ENCODE data around the gene HS3ST3A1.

Gene HS3ST3A1

DNA sequence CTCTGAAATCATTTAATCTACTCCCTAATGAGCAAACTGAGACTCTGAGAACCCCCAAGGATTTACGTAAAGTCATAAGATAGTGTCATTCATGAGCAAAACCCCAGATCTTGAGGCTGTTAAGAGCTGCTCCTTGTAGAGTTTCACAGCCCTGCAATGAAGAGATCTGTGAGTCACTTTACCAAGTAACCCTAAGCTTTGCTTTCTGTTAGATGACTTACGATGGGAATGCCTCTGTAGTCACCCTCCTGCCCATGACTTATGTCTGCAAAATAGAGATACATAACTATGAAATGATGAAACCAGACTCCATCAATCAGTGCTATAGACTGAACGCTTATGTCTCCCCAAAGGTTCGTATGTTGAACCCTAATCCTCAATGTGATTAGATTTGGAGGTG lies 117.7 kb downstream of the HS3ST3A1 start:
- no peak for DNase-seq (ENCODE audit: low read depth)
- no peak overlapping the region for H3K4me3 ChIP-seq (ENCODE audit: low read length)
- TF ChIP-seq CTCF (conservative IDR thresholded peaks at IDR 0.05; ENCODE audit: low read depth, low read length) = no peak

- DNase-seq (ENCODE audit: low read depth) = no peak
- no peak for TF ChIP-seq CTCF (conservative IDR thresholded peaks at IDR 0.05; ENCODE audit: low read depth, low read length)
- H3K4me3 ChIP-seq (ENCODE audit: low read length) = no peak overlapping the region
Measured at GRCh38 chr17:13480877-13481276, 120.9 kb downstream of the HS3ST3A1 start.

- no peak overlapping the region for H3K4me3 ChIP-seq (ENCODE audit: low read length)
- DNase-seq (ENCODE audit: low read depth) = no peak
- no peak for TF ChIP-seq CTCF (conservative IDR thresholded peaks at IDR 0.05; ENCODE audit: low read depth, low read length)
Measured at GRCh38 chr17:13478326-13478830, 123.4 kb downstream of the HS3ST3A1 start.

DNA sequence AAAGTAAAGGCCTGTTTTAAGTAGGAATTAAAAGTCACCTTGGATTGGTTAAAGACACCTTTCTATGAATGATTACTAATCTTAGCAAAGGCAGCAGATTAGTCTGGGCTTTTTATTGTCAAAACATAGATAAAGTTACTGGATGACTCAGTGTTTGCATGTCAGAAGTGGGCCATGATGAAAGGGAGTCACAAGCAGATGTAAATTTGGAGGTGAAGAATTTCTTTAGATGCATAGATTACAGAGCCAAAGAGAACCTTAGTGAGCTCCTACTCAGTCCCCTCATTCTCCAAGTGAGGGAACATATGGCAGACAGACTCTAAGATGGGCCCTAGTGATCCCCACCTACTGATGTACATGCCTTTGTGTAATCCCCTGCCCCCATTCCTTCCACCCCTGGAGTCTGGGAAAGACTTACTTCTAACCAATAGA lies 124.5 kb downstream of the HS3ST3A1 start:
- no peak for DNase-seq (ENCODE audit: low read depth)
- TF ChIP-seq CTCF (conservative IDR thresholded peaks at IDR 0.05; ENCODE audit: low read depth, low read length) = no peak
- no peak overlapping the region for H3K4me3 ChIP-seq (ENCODE audit: low read length)

GRCh38 chr17:13476720-13477119 lies 125.0 kb downstream of the HS3ST3A1 start:
- no peak for TF ChIP-seq CTCF (conservative IDR thresholded peaks at IDR 0.05; ENCODE audit: low read depth, low read length)
- H3K4me3 ChIP-seq (ENCODE audit: low read length) = no peak overlapping the region
- DNase-seq (ENCODE audit: low read depth) = no peak

DNA sequence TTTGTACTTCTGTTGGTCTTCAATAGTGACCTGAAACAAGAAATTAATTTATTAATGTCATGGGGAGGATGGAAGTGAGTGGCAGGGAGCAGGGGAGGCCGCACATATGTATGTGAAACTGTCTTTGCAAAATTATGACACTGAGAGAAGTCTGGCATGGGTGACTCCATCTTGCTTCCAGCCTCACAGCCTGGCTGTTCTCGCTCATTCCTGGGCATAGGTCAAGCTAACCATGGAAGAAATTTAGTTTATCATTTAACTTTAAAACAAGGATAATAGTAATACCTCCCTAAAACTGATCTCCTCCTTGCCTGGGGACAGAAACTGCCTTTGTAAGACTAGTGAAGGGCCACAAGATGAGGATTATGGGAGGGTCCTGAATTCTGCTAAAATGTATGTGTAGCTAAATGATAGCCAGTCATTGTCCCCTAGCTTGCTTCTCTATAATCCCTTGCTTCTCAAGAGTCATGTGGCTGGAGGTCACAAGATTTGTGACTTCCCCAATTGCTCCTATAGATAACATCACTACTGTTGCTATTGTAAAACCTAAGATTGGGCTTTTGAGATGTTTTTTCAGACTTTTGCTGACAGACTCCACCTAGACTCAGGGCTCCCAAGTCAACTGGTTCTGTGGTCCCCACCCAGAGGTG lies 126.0 kb downstream of the HS3ST3A1 start:
- no peak for DNase-seq (ENCODE audit: low read depth)
- TF ChIP-seq CTCF (conservative IDR thresholded peaks at IDR 0.05; ENCODE audit: low read depth, low read length) = no peak
- no peak overlapping the region for H3K4me3 ChIP-seq (ENCODE audit: low read length)

- DNase-seq (ENCODE audit: low read depth) = no peak
- no peak for TF ChIP-seq CTCF (conservative IDR thresholded peaks at IDR 0.05; ENCODE audit: low read depth, low read length)
- H3K4me3 ChIP-seq (ENCODE audit: low read length) = no peak overlapping the region
Measured at GRCh38 chr17:13474073-13474800, 127.5 kb downstream of the HS3ST3A1 start.

Measured in retinal pigment epithelial cell (primary cell).